Activated T-cell treated with anti-CD3 and anti-CD28 coated beads for 48 hours (primary cell): ENCODE measurements around the gene NUSAP1.
"Not testable (repeated sequence)": the region's sequence is repeated elsewhere in the genome, so short reads cannot be mapped to it uniquely, and the experiment has no call there.

ENCODE experiments used
- DNase-seq: peaks from one replicate; pipeline ENCODE4 v3.0.0-alpha.2; 2020; ENCODE audit warnings: low read depth

The NUSAP1 gene

GRCh38 chr15:41333026-41333562 lies 413 bp downstream of the NUSAP1 start:
- DNase-seq = no peak

- no peak for DNase-seq
Observed at GRCh38 chr15:41334293-41335120, 1.8 kb downstream of the NUSAP1 start.

DNA sequence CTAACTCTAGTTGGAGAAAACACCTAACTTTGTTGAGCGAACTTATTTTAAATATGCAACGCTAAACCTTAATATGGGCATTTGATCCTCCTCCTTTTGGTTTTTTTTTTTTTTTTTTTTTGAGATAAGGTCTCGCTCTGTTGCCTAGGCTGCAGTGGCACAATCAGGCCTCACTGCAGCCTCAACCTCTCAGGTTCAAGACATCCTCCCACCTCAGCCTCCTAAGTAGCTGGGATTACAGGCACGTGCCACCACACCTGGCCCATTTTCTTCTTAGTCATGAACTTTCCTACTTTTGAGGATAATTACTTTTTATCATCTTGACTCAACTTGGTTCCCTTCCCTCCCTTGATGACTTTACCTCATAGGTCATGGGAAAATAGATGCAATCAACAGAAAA lies 3.9 kb downstream of the NUSAP1 start:
- no peak for DNase-seq

GRCh38 chr15:41337047-41337446 lies 4.4 kb downstream of the NUSAP1 start:
- DNase-seq = no peak

DNA sequence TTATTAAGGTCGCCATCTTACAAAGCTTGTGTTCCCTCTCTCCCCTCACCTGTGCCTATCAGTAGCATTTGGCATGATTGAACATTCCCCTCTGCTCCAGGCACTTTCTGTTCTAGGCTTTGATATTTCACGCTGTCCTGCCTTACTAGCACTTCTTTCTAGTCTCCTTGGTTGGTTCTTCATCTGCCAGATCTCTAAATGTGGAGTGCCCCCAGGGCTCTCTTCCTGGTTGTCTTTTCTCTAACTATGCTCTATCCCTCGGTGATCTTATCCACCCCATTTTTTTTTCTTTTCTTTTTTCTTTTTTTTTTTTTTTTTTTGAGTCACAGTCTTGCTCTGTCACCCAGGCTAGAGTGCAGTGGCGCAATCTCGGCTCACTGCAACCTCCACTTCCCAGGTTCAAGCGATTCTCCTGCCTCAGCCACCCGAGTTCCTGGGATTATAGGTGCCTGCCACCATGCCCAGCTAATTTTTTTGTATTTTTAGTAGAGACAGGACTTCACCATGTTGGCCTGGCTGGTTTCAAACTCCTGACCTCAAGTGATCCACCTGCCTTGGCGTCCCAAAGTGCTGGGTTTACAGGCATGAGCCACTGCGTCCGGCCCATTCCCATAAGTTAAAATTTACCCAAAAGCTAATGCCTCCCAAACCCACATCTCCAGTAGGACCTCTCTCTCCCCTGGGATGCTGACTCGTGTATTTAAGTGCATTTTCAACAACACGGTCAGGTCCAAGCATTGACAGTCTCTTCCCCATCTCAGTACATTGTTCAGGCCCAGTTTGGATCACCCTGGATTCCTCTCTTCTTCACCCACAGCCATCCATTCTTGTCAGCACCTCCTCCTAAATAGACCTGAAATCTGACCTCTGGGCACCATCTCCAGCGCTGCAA lies 5.2 kb downstream of the NUSAP1 start:
- no peak for DNase-seq

GRCh38 chr15:41340189-41340695 lies 7.6 kb downstream of the NUSAP1 start:
- DNase-seq = no peak

DNA sequence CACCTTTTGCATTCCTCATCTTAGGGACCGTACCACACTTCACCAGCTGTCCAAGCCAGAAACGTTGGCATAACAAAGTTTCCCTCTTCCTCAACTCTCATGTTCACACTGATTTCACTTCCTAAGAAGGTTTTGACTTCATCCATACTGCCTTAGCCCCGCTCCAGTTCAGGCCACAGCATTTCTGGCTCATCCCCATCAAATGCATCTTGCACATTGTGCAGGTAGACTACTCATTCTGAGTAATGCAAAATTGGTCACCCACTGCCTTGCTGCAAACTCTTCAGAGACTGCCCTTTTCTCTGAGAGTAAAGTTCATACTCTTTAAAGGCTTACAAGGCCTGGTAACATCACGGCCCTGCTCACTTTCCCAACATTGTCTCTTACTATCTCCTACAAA lies 8.8 kb downstream of the NUSAP1 start:
- DNase-seq = no peak

DNA sequence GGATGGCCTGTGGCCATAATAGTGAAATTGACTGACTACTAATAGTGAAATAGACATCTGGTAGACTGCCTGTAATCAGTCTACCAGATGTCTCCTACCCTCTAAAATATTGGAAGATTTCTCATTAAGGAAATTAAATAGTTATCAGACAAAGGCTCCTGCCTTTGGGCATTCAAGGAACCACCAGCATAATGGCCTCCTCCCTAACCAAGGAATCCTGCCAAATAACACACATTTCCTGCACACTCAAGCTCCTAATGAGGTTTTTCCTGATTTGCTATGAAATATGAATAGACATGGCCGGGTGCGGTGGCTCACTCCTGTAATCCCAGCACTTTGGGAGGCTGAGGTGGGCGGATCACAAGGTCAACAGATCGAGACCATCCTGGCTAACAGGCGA lies 14.6 kb downstream of the NUSAP1 start:
- no peak for DNase-seq

DNA sequence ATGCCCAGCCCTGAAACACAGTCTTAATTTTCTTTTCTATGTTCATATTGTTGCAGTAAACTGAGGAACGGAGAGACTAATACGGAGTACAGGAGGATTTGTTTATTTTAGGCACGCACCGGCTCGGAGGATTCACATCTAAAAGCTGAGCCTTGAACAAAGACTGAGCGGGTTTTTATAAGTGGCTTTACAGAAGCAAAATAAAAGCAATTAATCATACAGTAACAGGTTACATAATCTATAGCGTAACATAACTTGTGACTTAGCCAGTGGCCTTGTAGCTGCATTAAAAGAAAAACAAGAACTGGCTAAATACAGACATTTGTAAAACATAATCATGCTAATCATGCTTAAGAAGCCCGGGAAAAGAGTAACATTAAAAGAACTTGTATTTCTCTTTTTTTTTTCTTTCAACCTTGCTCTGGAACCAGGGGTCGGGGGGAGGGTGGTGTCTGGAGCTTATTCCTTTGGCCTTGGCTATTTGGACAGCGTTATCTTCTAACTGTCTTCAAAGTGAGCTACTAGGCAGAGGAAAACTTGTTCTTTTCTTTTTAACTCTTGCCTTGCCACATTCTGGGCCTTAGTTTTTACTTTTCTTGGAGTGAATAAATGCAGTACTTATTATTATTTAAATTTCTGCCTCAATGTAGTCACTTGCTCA lies 17.5 kb downstream of the NUSAP1 start:
- no peak for DNase-seq

DNA sequence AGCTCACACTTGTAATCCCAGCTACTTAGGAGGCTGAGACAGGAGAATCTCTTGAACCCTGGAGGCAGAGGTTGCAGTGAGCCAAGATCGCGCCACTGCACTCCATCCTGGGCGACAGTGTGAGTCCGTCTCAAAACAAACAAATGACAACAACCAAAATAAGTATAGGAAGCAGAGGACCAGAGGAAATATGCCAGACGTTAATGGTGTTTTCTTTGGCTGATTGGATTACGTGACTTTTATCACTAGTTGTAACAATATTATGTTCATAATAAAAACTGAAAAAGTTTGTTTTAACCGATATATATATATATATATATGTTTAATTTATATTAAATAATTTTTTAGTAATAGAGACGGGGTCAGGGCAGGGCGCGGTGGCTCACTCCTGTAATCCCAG lies 21.7 kb downstream of the NUSAP1 start:
- DNase-seq = no peak

DNA sequence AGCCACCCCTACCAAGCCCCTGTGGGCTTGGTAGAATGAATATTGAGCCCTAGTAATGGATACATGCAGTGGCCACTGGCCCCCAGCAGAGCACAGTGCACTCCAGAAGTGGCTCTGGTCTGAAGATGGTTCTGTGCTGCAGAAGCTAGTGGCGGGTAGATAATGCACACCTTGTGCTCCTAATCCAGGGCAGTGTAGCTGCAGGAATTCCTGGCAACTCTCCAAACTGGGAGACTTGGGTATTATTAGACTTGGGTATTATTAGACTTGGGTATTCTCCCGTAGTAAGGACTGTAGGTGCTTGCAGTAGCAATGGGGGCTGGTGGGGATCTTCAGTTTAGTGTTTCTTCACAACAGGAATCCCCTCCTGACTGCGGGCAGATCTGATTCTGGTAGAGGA lies 34.7 kb downstream of the NUSAP1 start:
- DNase-seq = no peak

- no peak for DNase-seq
Observed at GRCh38 chr15:41377978-41378377, 45.3 kb downstream of the NUSAP1 start.

DNA sequence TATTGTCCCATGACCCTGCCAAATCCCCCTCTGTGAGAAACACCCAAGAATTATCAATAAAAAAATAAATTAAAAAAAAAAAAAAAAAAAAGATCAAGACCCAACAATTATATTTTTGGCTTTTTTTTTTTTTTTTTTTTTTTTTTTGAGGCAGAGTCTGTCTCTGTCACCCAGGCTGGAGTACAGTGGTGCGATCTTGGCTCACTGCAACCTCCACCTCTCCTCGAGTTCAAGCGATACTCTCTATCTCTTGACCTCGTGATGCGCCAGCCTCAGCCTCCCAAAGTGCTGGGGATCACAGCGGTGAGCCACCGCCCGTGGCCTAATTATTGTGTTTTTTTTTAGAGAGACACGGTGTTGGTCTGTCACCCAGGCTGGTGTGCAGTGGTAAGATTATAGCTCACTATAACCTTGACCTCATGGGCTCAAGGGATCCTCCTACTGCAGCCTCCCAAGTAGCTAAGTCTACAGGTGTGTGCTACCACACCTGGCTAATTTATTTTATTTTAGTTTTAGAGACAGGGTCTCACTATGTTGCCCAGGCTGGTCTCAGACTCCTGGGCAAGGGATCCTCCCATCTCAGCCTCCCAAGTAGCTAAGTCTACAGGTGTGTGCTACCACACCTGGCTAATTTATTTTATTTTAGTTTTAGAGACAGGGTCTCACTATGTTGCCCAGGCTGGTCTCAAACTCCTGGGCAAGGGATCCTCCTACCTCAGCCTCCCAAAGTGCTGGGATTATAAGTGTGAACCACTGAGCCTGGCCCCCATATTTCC lies 51.5 kb downstream of the NUSAP1 start:
- not testable (repeated sequence) for DNase-seq

GRCh38 chr15:41387646-41388045 lies 55.0 kb downstream of the NUSAP1 start:
- no peak for DNase-seq

DNA sequence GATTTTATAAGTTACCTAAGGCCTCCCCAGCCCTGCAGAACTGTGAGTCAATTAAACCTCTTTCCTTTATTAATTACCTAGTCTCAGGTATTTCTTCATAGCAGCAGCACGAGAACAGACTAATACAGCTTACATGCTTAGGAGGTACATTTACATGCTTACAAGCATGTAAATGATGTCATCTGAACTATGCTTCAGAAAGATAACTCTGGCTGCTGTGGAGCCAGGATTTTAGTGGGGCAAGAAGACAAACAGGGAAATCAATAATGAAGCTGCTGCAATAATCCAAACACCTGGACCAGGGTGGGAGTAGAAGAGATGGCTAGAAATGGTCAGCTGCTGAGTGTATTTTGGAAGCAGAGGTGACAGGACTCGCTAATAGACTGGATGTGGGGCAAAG lies 60.0 kb downstream of the NUSAP1 start:
- DNase-seq = no peak

GRCh38 chr15:41394924-41395323 lies 62.2 kb downstream of the NUSAP1 start:
- DNase-seq = no peak

DNA sequence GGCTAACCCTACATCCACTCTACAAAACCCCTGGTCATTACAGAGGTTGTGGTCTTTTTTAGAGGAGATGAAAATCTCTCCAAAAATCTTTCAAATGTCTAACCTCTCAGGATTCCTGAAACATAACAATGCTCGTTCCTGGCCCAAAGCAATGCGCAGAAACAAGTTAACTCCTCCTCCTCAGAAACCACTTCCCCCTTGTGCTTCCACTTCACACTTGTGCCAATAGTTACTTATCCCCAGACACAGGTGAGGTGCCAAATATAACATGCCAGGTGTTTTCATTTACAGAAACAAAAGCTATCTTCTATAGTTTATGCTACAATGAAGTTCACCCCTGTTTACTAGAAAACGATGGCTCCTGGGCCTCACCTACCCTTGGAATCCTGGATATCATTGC lies 63.4 kb downstream of the NUSAP1 start:
- no peak for DNase-seq

GRCh38 chr15:41401904-41402267 lies 69.2 kb downstream of the NUSAP1 start:
- no peak for DNase-seq

GRCh38 chr15:41407341-41407740 lies 74.7 kb downstream of the NUSAP1 start:
- DNase-seq = no peak

GRCh38 chr15:41408234-41408641 lies 75.6 kb downstream of the NUSAP1 start:
- no peak for DNase-seq

- DNase-seq = no peak
Observed at GRCh38 chr15:41411031-41411430, 78.3 kb downstream of the NUSAP1 start.
